ENCODE data around the gene CDK14.

DNA sequence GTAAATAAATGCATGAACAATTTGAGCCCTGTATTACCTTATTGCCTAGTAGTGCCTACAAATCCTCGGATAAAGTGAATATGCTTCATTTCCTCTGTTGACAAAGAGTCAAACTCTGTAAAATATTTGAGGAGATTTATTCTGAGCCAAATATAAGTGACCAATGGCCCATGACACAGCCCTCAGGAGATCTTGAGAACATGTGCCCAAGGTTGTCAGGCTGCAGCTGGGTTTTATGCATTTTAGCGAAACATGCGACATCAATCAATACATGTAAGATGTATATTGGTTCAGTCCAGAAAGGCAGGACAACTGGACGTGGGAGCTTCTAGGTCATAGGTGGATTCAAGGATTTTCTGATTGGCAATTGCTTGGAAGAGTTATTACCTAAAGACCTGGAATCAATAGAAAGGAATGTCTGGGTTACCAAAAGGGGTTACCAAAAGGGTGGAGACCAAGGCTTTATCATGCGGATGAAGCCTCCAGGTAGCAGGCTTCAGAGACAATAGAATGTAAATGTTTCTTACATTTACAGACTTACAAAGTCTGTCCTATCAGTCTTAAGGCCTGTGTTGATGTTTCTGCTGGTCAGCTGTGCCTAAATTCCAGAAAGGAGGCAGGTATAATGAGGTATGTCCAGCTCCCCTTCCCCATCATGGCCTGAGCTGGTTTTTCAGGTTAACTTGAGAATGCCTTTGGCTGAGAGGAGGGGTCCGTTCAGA lies 448.0 kb downstream of the CDK14 start:
- no peak for TF ChIP-seq RAD21 (IDR thresholded peaks at IDR 0.05; ENCODE audit: insufficient read depth, low read depth, low read length)
- no peak for TF ChIP-seq SUZ12 (IDR thresholded peaks at IDR 0.05; ENCODE audit: unreplicated experiment)
- no peak for TF ChIP-seq ZSCAN29 (IDR thresholded peaks at IDR 0.05)
- no peak for TF ChIP-seq ATF3 (IDR thresholded peaks at IDR 0.05; ENCODE audit: borderline replicate concordance, extremely low read depth, low read depth, low read length)

Measured in GM12878 (cell line).